Panc1 (cell line): ENCODE results near the gene ZCCHC7.

Experiments
- CTCF ChIP-seq: fragments of 450-650 bp; IDR thresholded peaks from 2 replicates; pipeline ENCODE4 v1.5.1; 2017; ENCODE audit warnings: mild to moderate bottlenecking
- POLR2AphosphoS5 ChIP-seq: IDR thresholded peaks from 2 replicates; pipeline ENCODE4 v1.6.1; 2012; ENCODE audit warnings: mild to moderate bottlenecking, low read depth, low read length, moderate library complexity

GRCh38 chr9:37218800-37219425 is 98.5 kb downstream of the ZCCHC7 start:
- TF ChIP-seq CTCF = no peak
- no peak for TF ChIP-seq POLR2AphosphoS5
